GM23248 (cell line): ENCODE data around the gene LSP1. TPM values are rescaled to one million over a fixed set of nuclear protein-coding genes. Genes with fewer than 3 reads are reported as not detected.
"Not testable (repeated sequence)": the region's sequence is repeated elsewhere in the genome, so short reads cannot be mapped to it uniquely, and the experiment has no call there.

Source experiments
- DNase-seq: peaks from one replicate; pipeline ENCODE4 v3.0.0-alpha.2; 2015
- H2AFZ ChIP-seq: fragments of 200-600 bp; sonication (generic); 2 replicates; pipeline ENCODE4 v1.6.1; 2016; ENCODE audit warnings: antibody characterized with exemption
- H3F3A ChIP-seq: fragments of 200-600 bp; sonication (generic); 2 replicates; pipeline ENCODE4 v1.6.1; 2016; ENCODE audit warnings: mild to moderate bottlenecking, antibody characterized with exemption, mixed run types; ENCODE audit not compliant: insufficient read depth
- H3K27ac ChIP-seq: fragments of 200-600 bp; sonication (generic); 2 replicates; pipeline ENCODE4 v1.5.1; 2016; ENCODE audit warnings: mild to moderate bottlenecking
- H3K27me3 ChIP-seq: fragments of 200-600 bp; sonication (generic); replicated peaks from 2 replicates; pipeline ENCODE4 v1.6.1; 2016; ENCODE audit warnings: mild to moderate bottlenecking; ENCODE audit not compliant: insufficient read depth
- H3K36me3 ChIP-seq: fragments of 200-600 bp; sonication (generic); 2 replicates; pipeline ENCODE4 v1.6.1; 2016; ENCODE audit warnings: low read depth, mild to moderate bottlenecking
- H3K4me1 ChIP-seq: fragments of 200-600 bp; sonication (generic); 2 replicates; pipeline ENCODE4 v1.6.1; 2016; ENCODE audit warnings: mild to moderate bottlenecking; ENCODE audit not compliant: insufficient read depth
- H3K4me2 ChIP-seq: fragments of 200-600 bp; sonication (generic); one replicate; pipeline ENCODE4 v1.6.1; 2016; ENCODE audit warnings: mild to moderate bottlenecking; ENCODE audit not compliant: unreplicated experiment
- H3K4me3 ChIP-seq: fragments of 200-600 bp; sonication (generic); 2 replicates; pipeline ENCODE4 v1.5.1; 2016; ENCODE audit warnings: mild to moderate bottlenecking
- H3K79me2 ChIP-seq: fragments of 200-600 bp; sonication (generic); 2 replicates; pipeline ENCODE4 v1.6.1; 2016; ENCODE audit warnings: mild to moderate bottlenecking; ENCODE audit not compliant: insufficient read depth
- H3K9ac ChIP-seq: fragments of 200-600 bp; sonication (generic); 2 replicates; pipeline ENCODE4 v1.6.1; 2016; ENCODE audit warnings: mild to moderate bottlenecking
- H3K9me2 ChIP-seq: fragments of 200-600 bp; sonication (generic); 2 replicates; pipeline ENCODE4 v1.6.1; 2016; ENCODE audit warnings: mixed run types, mild to moderate bottlenecking, moderate library complexity; ENCODE audit not compliant: insufficient read depth
- H3K9me3 ChIP-seq: fragments of 200-600 bp; sonication (generic); one replicate; pipeline ENCODE4 v1.6.1; 2017; ENCODE audit warnings: low read depth
- H4K20me1 ChIP-seq: fragments of 200-600 bp; sonication (generic); 2 replicates; pipeline ENCODE4 v1.6.0; 2016; ENCODE audit not compliant: insufficient read depth
- EZH2 ChIP-seq: fragments of 200-600 bp; sonication (generic); IDR thresholded peaks from 2 replicates; pipeline ENCODE4 v1.6.1; 2018; ENCODE audit warnings: antibody characterized with exemption, mild to moderate bottlenecking; ENCODE audit not compliant: insufficient read depth, poor library complexity, severe bottlenecking
- EZH2phosphoT487 ChIP-seq: fragments of 200-600 bp; sonication (generic); IDR thresholded peaks from 2 replicates; pipeline ENCODE4 v1.6.1; 2018; ENCODE audit warnings: antibody characterized with exemption, moderate library complexity, mild to moderate bottlenecking, low read depth; ENCODE audit not compliant: insufficient read depth
- WGBS, 2 experiments: methylation state at CpG; one replicate each; pipeline ENCODE4 v1.1.6; 2015 to 2017; ENCODE audit warnings: low lambda C conversion rate in 2 of 2, low coverage in 1 of 2; ENCODE audit errors: missing lambda C conversion rate in 2 of 2; 5-methylcytosine and 5-hydroxymethylcytosine counted together
- in situ Hi-C: fragments of 300-500 bp; cut with MboI; formaldehyde crosslinking; loops from 2 replicates; pipeline ENCODE4 v1.15.0; 2020
- polyA plus RNA-seq: library from polyadenylated mRNA; unstranded; fragments of >200 nt; fragmentation: Nextera tagmentation; extraction: Ambion mirVana; gene quantifications from 2 replicates; pipeline ENCODE4 v1.2.1, GENCODE V29; 2016
- total RNA-seq: library from RNA; depleted of rRNA; stranded (reverse); fragments of >200 nt; shearing (Covaris generic); gene quantifications from 2 replicates; pipeline ENCODE4 v1.2.3, GENCODE V29; 2014

Gene LSP1
- total and polyA plus RNA-seq, 2 experiments from 2014 or later, result 0.36 TPM; not detected in 1

GRCh38 chr11:1872267-1872985 is 19.5 kb downstream of the LSP1 start:
- Histone ChIP-seq H3K4me1 (no peaks in the 10 kb centered on the region), H3K4me3 (no peak overlapping the region), H3K79me2 (no peaks in the 10 kb centered on the region), H2AFZ (no peak overlapping the region), H3K4me2 (no peak overlapping the region), H3K9ac (no peak overlapping the region), H3K27ac (no peak overlapping the region), H4K20me1 (no peaks in the 10 kb centered on the region), H3K36me3 (no peaks in the 10 kb centered on the region), H3K9me2 (no peaks in the 10 kb centered on the region), H3F3A (no peaks in the 10 kb centered on the region), H3K27me3 (peaks cover 34% of the 10 kb centered on the region), H3K9me3 (no peaks in the 10 kb centered on the region)
- DNase-seq, result no peak
- TF ChIP-seq EZH2phosphoT487 (no peak), EZH2 (no peak)
- in situ Hi-C loops, result loop anchor here (25.0 kb wide), 1 partner anchor 290 kb away; the partner anchor contains the start of genes INS and TH
- 24 to 40% methylated on average over 9 to 23 of the region's 25 CpGs for WGBS, 2 experiments

- Histone ChIP-seq H3K27me3 (peaks cover 33% of the 10 kb centered on the region), H3K4me3 (no peak overlapping the region), H3K9me3 (no peaks in the 10 kb centered on the region), H3K9me2 (no peaks in the 10 kb centered on the region), H3K9ac (no peak overlapping the region), H3K36me3 (no peaks in the 10 kb centered on the region), H2AFZ (no peak overlapping the region), H4K20me1 (no peaks in the 10 kb centered on the region), H3K79me2 (no peaks in the 10 kb centered on the region), H3F3A (no peaks in the 10 kb centered on the region), H3K4me1 (no peaks in the 10 kb centered on the region), H3K4me2 (no peak overlapping the region), H3K27ac (no peak overlapping the region)
- 10 to 13% methylated on average over 7 to 11 of the region's 11 CpGs for WGBS, 2 experiments
- TF ChIP-seq EZH2 (no peak), EZH2phosphoT487 (no peak)
- DNase-seq, result peak; percentile 46
- in situ Hi-C loops, result loop anchor here (25.0 kb wide), 1 partner anchor 289 kb away; the partner anchor contains the start of genes INS and TH
These were observed 20.3 kb downstream of the LSP1 start for GRCh38 chr11:1873048-1873812.

DNA sequence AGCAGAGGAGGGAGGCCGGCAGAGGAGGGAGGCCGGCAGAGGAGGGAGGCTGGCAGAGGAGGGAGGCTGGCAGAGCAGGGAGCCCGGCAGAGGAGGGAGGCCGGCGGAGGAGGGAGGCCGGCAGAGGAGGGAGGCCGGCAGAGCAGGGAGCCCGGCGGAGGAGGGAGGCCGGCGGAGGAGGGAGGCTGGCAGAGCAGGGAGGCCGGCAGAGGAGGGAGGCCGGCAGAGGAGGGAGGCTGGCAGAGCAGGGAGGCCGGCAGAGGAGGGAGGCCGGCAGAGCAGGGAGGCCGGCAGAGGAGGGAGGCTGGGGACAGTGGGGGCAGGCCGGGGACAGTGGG is 20.9 kb downstream of the LSP1 start:
- peaks cover 27% of the 10 kb centered on the region for H3K27me3 ChIP-seq
- in situ Hi-C loops, result loop anchor here (25.0 kb wide), 1 partner anchor 289 kb away; the partner anchor contains the start of genes INS and TH
- not testable (repeated sequence) for DNase-seq, H3K4me1 ChIP-seq, H3K9me3 ChIP-seq, H3K4me2 ChIP-seq, H3K9ac ChIP-seq, H3K9me2 ChIP-seq, H3K4me3 ChIP-seq, H3K36me3 ChIP-seq, H3K27ac ChIP-seq, H4K20me1 ChIP-seq, H3F3A ChIP-seq, H2AFZ ChIP-seq, H3K79me2 ChIP-seq
- 71% methylated on average over 17 of the region's 17 CpGs; no CpG with 5 or more reads in 1 of the 2 experiments for whole genome bisulfite sequencing, 2 experiments

DNA sequence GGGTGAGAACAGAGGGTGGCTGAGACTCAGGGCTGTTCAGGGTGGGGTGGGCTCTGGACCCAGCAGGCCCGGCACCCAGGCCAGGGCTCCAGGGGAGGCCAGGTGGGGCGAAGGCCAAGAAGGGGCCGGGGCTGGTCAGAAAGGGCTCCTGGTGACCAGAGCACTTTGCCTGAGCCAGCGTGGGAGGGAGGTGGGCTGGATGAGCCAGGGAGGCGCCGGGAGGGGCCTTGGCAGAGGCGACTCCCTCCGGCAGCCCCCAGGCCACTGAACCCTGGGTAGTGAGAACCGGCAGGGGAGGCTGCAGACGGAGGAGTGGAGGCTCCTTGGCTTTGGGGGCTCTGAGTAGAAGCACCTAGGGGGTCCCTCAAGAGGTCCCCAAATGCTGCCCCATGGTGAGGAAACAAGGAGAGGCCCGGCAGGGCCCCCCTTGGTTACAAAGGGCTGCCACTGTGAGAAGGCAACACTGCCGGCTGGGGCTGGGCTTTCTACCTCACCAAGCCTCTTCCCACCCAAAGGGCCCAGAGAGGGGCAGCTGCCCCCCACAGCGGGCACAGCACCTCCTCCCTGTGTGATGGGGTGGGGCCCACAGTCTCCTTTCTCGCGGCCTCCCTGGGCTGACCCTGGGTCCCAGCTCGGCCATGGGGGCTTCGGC is 21.7 kb downstream of the LSP1 start:
- H4K20me1 ChIP-seq, H3K36me3 ChIP-seq, H3K27ac ChIP-seq, H3K9me2 ChIP-seq, H3K4me2 ChIP-seq, H3K79me2 ChIP-seq, H2AFZ ChIP-seq, H3K4me1 ChIP-seq, DNase-seq, H3K9ac ChIP-seq, H3K9me3 ChIP-seq, H3F3A ChIP-seq, H3K4me3 ChIP-seq: not testable (repeated sequence)
- in situ Hi-C loops, result loop anchor here (25.0 kb wide), 1 partner anchor 288 kb away; the partner anchor contains the start of genes INS and TH
- peaks cover 20% of the 10 kb centered on the region for H3K27me3 ChIP-seq
- WGBS, 2 experiments, result 26 to 28% methylated on average over 10 to 17 of the region's 17 CpGs
